T-cell (primary cell): ENCODE data around the gene SPARC. TPM values are rescaled to one million over a fixed set of nuclear protein-coding genes. Genes with fewer than 3 reads are reported as not detected.

Source experiments
- ATAC-seq, 4 experiments: fragments of 200-7000 bp in 3 of 4; fragments of 150-1000 bp in 1 of 4; cut with Tn5 transposase; replicated peaks in 1 of 4; 1 replicate in 3 of 4; 2 replicates in 1 of 4; pipeline ENCODE4 v1.10.0; 2021; ENCODE audit warnings: moderate library complexity in 3 of 4, mild to moderate bottlenecking in 2 of 4, moderate number of reproducible peaks in 1 of 4
- CTCF ChIA-PET, 2 donors: fragments of 300-600 bp; sonication (Branson Sonifier 250); formaldehyde crosslinking; loops; one replicate each; lab custom pipeline; 2022; ENCODE audit warnings: antibody characterized with exemption in 2 of 2; lab: Charles Lee
- POLR2A ChIA-PET, 2 donors: fragments of 300-600 bp; sonication (Branson Sonifier 250); formaldehyde crosslinking; loops; one replicate each; lab custom pipeline; 2022; ENCODE audit warnings: antibody characterized with exemption in 2 of 2; lab: Charles Lee
- DNase-seq, 35 experiments: peaks; one replicate each; pipeline versions ENCODE4 v3.0.0 to v3.0.0-alpha.2; 2013 to 2023
- H3K27ac ChIP-seq: one replicate; pipeline ENCODE4 v1.5.1; 2013; ENCODE audit warnings: low read length
- H3K27me3 ChIP-seq, 2 experiments: replicated peaks in 1 of 2; 1 replicate in 1 of 2; 2 replicates in 1 of 2; pipeline versions ENCODE4 v1.6.1 to v1.7.0; 2013; ENCODE audit warnings: low read length in 1 of 2, mixed read lengths in 1 of 2; ENCODE audit not compliant: control insufficient read depth in 2 of 2, insufficient read depth in 2 of 2; ENCODE audit errors: extremely low read depth in 1 of 2
- H3K36me3 ChIP-seq, 2 donors: 1 replicate in 1 of 2; 2 replicates in 1 of 2; pipeline versions ENCODE4 v1.6.1 to v1.7.0; 2013; ENCODE audit warnings: low read length in 1 of 2; ENCODE audit not compliant: control insufficient read depth in 2 of 2, insufficient read depth in 1 of 2; ENCODE audit errors: extremely low read depth in 1 of 2
- H3K4me1 ChIP-seq, 2 experiments: 1 replicate in 1 of 2; 2 replicates in 1 of 2; pipeline versions ENCODE4 v1.6.1 to v1.7.0; 2013; ENCODE audit warnings: low read length in 2 of 2, mixed read lengths in 1 of 2; ENCODE audit not compliant: insufficient read depth in 2 of 2, control insufficient read depth in 1 of 2; ENCODE audit errors: extremely low read depth in 1 of 2
- H3K4me3 ChIP-seq, 2 donors: 1 replicate in 1 of 2; 2 replicates in 1 of 2; pipeline versions ENCODE4 v1.5.1 to v1.7.0; 2013; ENCODE audit warnings: mild to moderate bottlenecking in 2 of 2, low read length in 1 of 2, moderate library complexity in 1 of 2; ENCODE audit not compliant: control insufficient read depth in 1 of 2; ENCODE audit errors: extremely low read depth in 1 of 2
- H3K9me3 ChIP-seq: 2 replicates; pipeline ENCODE4 v1.7.0; 2013
- H3K27ac Mint-ChIP-seq, 2 donors: one replicate each; pipeline ENCODE4 v1.8.0; 2020 to 2021; ENCODE audit warnings: mild to moderate bottlenecking in 2 of 2, mixed read lengths in 2 of 2
- H3K27me3 Mint-ChIP-seq, 2 donors: one replicate each; pipeline ENCODE4 v1.8.0; 2021 to 2022; ENCODE audit warnings: mixed read lengths in 2 of 2
- H3K36me3 Mint-ChIP-seq: one replicate; pipeline ENCODE4 v1.8.0; 2021; ENCODE audit warnings: mixed read lengths
- H3K4me1 Mint-ChIP-seq, 3 donors: one replicate each; pipeline ENCODE4 v1.8.0; 2020 to 2022; ENCODE audit warnings: mixed read lengths in 3 of 3, mild to moderate bottlenecking in 1 of 3
- H3K4me3 Mint-ChIP-seq, 3 donors: one replicate each; pipeline ENCODE4 v1.8.0; 2020 to 2022; ENCODE audit warnings: mild to moderate bottlenecking in 3 of 3, mixed read lengths in 3 of 3, moderate library complexity in 3 of 3
- H3K9me3 Mint-ChIP-seq, 3 donors: one replicate each; pipeline ENCODE4 v1.8.0; 2020 to 2022; ENCODE audit warnings: mixed read lengths in 3 of 3
- WGBS: methylation state at CpG from one replicate; pipeline ENCODE4 v1.1.5; 2013; ENCODE audit warnings: missing lambda C conversion rate; ENCODE audit not compliant: insufficient coverage; 5-methylcytosine and 5-hydroxymethylcytosine counted together
- total RNA-seq, 35 experiments: library from RNA in 6 of 35; stranded (reverse) in 6 of 35; fragments of 120-200 nt in 1 of 35; gene quantifications; one replicate each; pipeline versions ENCODE4 v1.2.1 to v1.2.4 and lab custom pipeline; 2013 to 2026

SPARC gene
- total RNA-seq, 5 donors from 2014 or later (not counting 1 experiment from before 2014, with no cell fraction given): 4.1 to 8.6 (median 5.2) TPM; not detected in 1

- Mint-ChIP-seq H3K36me3 (no peaks in the 10 kb centered on the region), H3K9me3 (no peaks in the 10 kb centered on the region), H3K4me1 (peaks cover 6 to 13% (median 11%) of the 10 kb centered on the region in 3 donors), H3K27me3 (peaks cover 0 to 2% of the 10 kb centered on the region in 2 donors), H3K27ac (no peak overlapping the region), H3K4me3 (no peak overlapping the region)
- CTCF ChIA-PET: no interaction called here
- no peaks in the 10 kb centered on the region for H3K9me3 ChIP-seq
- H3K27ac ChIP-seq: no peak overlapping the region
- no peaks in the 10 kb centered on the region for H3K36me3 ChIP-seq
- H3K4me1 ChIP-seq: peaks cover 0 to 3% of the 10 kb centered on the region in 2 experiments
- H3K27me3 ChIP-seq: no peaks in the 10 kb centered on the region
- POLR2A ChIA-PET: no interaction called here
- 48% methylated on average over 2 of the region's 2 CpGs for WGBS
- DNase-seq (no peak), ATAC-seq (no peak)
- no peak overlapping the region for H3K4me3 ChIP-seq
Measured at GRCh38 chr5:151665613-151666012, 21.1 kb downstream of the SPARC start.

DNA sequence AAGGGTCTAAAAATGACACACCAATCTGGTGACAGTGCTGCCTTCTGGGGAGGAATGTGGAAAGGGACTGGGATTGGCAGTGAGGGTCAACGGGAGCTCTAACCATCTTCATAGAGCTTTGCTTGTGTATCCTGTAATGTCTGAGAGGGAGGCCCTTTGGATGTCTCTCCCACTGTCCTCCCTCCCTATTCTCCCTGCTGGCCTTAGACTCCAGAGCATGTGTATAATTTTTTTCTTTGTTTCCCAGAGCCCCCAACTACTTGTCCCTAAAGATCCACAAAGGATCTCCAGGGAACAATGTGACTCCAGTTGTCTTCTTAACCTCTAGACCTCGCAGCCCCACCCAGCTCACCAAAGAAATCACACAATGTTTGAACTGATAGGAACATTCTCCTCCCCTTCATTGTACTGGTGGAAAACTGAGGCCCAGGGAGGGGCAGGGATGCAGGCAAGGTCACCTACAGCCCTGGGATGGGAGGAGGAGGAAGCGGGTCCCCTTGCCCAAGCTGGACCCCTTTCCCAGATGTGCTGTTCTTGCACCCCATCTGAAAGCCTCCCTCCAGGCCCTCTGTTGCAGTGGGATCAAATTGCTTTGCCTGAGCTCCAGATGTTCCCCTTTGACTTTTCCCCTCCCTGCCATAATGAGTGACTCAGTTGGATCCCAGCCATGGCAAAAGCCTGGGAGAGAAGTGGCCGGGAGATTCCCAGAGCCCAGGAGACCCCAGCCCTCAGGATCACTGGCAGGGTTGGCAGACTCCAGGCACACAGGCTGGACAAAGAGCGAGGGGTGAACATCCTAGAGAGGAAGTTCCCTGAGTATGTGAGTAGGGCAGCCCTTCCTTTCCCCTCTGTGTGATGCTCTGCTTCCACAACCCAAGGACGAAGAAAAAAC lies 21.8 kb downstream of the SPARC start:
- Mint-ChIP-seq H3K4me3 (no peak overlapping the region), H3K4me1 (peaks cover 6 to 13% (median 11%) of the 10 kb centered on the region in 3 donors), H3K9me3 (no peaks in the 10 kb centered on the region), H3K27me3 (peaks cover 0 to 2% of the 10 kb centered on the region in 2 donors), H3K36me3 (no peaks in the 10 kb centered on the region), H3K27ac (no peak overlapping the region)
- DNase-seq (no peak), ATAC-seq (no peak)
- WGBS: 17% methylated on average over 1 of the region's 6 CpGs
- ChIA-PET POLR2A (no interaction called here), CTCF (no interaction called here)
- H3K4me3 ChIP-seq: no peak overlapping the region
- H3K27ac ChIP-seq: no peak overlapping the region
- H3K36me3 ChIP-seq: no peaks in the 10 kb centered on the region
- H3K4me1 ChIP-seq: peaks cover 0 to 3% of the 10 kb centered on the region in 2 experiments
- no peaks in the 10 kb centered on the region for H3K27me3 ChIP-seq
- no peaks in the 10 kb centered on the region for H3K9me3 ChIP-seq

- no peaks in the 10 kb centered on the region for H3K9me3 Mint-ChIP-seq
- ChIA-PET POLR2A (interaction anchor here in 1 of 2 donors (0.6 kb wide), 1 partner anchor 30 kb away, joined by 3 read pairs; no protein-coding TSS in a partner anchor), CTCF (no interaction called here)
- H3K36me3 ChIP-seq: no peaks in the 10 kb centered on the region
- no peaks in the 10 kb centered on the region for H3K9me3 ChIP-seq
- peaks cover 0 to 8% of the 10 kb centered on the region in 2 experiments for H3K4me1 ChIP-seq
- ATAC-seq (no peak), DNase-seq (no peak)
- H3K27ac Mint-ChIP-seq: no peak overlapping the region
- H3K27me3 ChIP-seq: peaks cover 0 to 6% of the 10 kb centered on the region in 2 experiments
- H3K4me3 ChIP-seq: no peak overlapping the region
- peaks cover 8 to 13% (median 13%) of the 10 kb centered on the region in 3 donors for H3K4me1 Mint-ChIP-seq
- H3K36me3 Mint-ChIP-seq: no peaks in the 10 kb centered on the region
- 71% methylated on average over 12 of the region's 17 CpGs for WGBS
- H3K27ac ChIP-seq: no peak overlapping the region
- H3K27me3 Mint-ChIP-seq: peaks cover 0 to 6% of the 10 kb centered on the region in 2 donors
- H3K4me3 Mint-ChIP-seq: no peak overlapping the region
Measured at GRCh38 chr5:151663617-151664293, 23.0 kb downstream of the SPARC start.

GRCh38 chr5:151662805-151663204 lies 23.9 kb downstream of the SPARC start:
- ChIA-PET CTCF (no interaction called here), POLR2A (no interaction called here)
- no peaks in the 10 kb centered on the region for H3K9me3 ChIP-seq
- H3K4me1 Mint-ChIP-seq: peaks cover 8 to 13% (median 13%) of the 10 kb centered on the region in 3 donors
- H3K36me3 Mint-ChIP-seq: no peaks in the 10 kb centered on the region
- DNase-seq (no peak), ATAC-seq (no peak)
- H3K27ac Mint-ChIP-seq: no peak overlapping the region
- H3K27me3 Mint-ChIP-seq: peaks cover 0 to 6% of the 10 kb centered on the region in 2 donors
- H3K4me1 ChIP-seq: peaks cover 0 to 8% of the 10 kb centered on the region in 2 experiments
- H3K9me3 Mint-ChIP-seq: no peaks in the 10 kb centered on the region
- H3K27ac ChIP-seq: no peak overlapping the region
- no peak overlapping the region for H3K4me3 ChIP-seq
- peaks cover 0 to 9% of the 10 kb centered on the region in 2 experiments for H3K27me3 ChIP-seq
- WGBS: 60% methylated on average over 1 of the region's 4 CpGs
- no peaks in the 10 kb centered on the region for H3K36me3 ChIP-seq
- no peak overlapping the region for H3K4me3 Mint-ChIP-seq

DNA sequence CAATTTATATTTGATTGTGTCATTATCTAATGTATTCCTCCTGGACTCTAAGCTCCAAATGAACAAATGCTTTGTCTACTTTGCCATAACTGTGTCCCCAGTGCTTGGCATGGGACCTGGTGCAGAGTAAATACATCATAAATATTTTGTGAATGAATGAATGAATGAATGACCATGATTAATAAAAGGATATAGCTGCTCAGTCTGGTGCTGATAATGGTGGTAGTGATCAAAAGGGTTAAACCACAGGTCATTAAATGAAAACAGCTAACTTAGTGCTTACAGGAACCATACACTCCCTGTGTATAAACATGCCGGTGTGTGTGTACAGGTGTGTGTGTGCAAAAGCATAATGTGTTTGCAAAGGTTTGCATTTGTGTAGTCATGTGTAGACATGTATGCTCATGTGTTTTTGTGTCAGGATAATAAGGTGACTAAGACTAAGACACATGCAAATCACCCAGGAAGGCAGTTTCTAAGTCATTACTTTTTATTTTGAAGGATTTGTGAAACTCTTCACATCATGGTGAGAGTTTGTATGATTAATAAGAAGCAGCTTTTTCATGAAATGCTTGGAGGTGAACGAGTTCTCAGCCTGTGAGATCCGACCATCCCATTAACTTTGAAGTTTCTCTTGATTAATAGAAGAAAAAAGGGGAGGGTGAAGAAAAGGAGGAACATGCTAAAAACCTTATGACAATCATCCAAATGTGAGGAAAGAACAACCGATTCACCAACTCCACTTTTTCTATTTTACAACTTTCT lies 24.6 kb downstream of the SPARC start:
- Mint-ChIP-seq H3K27ac (no peak overlapping the region), H3K4me1 (peaks cover 8 to 13% (median 13%) of the 10 kb centered on the region in 3 donors), H3K9me3 (no peaks in the 10 kb centered on the region), H3K4me3 (no peak overlapping the region), H3K27me3 (peaks cover 0 to 6% of the 10 kb centered on the region in 2 donors), H3K36me3 (no peaks in the 10 kb centered on the region)
- H3K27me3 ChIP-seq: peaks cover 0 to 9% of the 10 kb centered on the region in 2 experiments
- peaks cover 0 to 8% of the 10 kb centered on the region in 2 experiments for H3K4me1 ChIP-seq
- H3K27ac ChIP-seq: no peak overlapping the region
- DNase-seq (no peak), ATAC-seq (no peak)
- no peaks in the 10 kb centered on the region for H3K36me3 ChIP-seq
- H3K9me3 ChIP-seq: no peaks in the 10 kb centered on the region
- ChIA-PET POLR2A (no interaction called here), CTCF (no interaction called here)
- no peak overlapping the region for H3K4me3 ChIP-seq
- 33% methylated on average over 1 of the region's 4 CpGs for WGBS
